WERI-Rb-1 (cell line): Measurements from ENCODE around the gene NLGN4Y.

Source experiments
- DNase-seq: peaks from one replicate; pipeline ENCODE4 v3.0.0-alpha.2; 2020
- H3K27ac ChIP-seq: fragments of 250-450 bp; sonication (Bioruptor Pico); 2 replicates; pipeline ENCODE4 v1.5.1; 2020; ENCODE audit warnings: mild to moderate bottlenecking, moderate library complexity
- H3K27me3 ChIP-seq: fragments of 250-450 bp; sonication (Bioruptor Pico); 2 replicates; pipeline ENCODE4 v1.5.1; 2021; ENCODE audit warnings: mild to moderate bottlenecking, low read depth, moderate library complexity; ENCODE audit not compliant: insufficient read depth, severe bottlenecking
- H3K36me3 ChIP-seq: fragments of 250-450 bp; sonication (Bioruptor Pico); 2 replicates; pipeline ENCODE4 v1.5.1; 2020; ENCODE audit warnings: mild to moderate bottlenecking, moderate library complexity
- H3K4me3 ChIP-seq: 2 replicates; pipeline ENCODE4 v1.5.1; 2011; ENCODE audit warnings: low read depth, mild to moderate bottlenecking, control low read depth, low read length
- H3K9me3 ChIP-seq: fragments of 250-450 bp; sonication (Bioruptor Pico); 2 replicates; pipeline ENCODE4 v1.5.1; 2021; ENCODE audit warnings: mild to moderate bottlenecking, moderate library complexity; ENCODE audit not compliant: severe bottlenecking
- CTCF ChIP-seq: IDR thresholded peaks from 2 replicates; pipeline ENCODE4 v1.5.1; 2011; ENCODE audit warnings: low read depth, mild to moderate bottlenecking, control low read depth, inconsistent platforms, low read length

NLGN4Y gene

DNA sequence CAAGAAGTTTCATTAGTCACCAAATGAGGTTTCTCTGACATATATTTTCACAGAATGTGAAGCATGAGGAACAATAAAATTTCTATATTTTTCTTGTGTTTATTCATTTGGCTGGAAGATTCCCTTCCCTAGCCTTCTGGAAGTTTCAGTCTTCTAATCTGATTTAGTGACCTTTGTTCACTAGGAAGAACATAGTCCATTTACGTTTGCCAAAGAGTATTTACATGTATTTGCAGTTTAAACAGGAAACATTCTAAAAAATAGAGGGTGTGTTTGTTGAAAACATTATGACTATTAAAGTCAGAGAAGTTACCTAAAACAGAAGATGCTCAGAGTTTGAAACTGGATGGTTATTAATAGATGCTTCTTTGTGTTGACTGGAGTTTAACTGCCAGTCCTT is 238.6 kb downstream of the NLGN4Y start:
- no peak for DNase-seq
- H3K4me3 ChIP-seq, result no peak overlapping the region
- no peaks in the 10 kb centered on the region for H3K9me3 ChIP-seq
- no peak for TF ChIP-seq CTCF
- H3K27ac ChIP-seq, result no peak overlapping the region
- no peaks in the 10 kb centered on the region for H3K27me3 ChIP-seq
- H3K36me3 ChIP-seq, result no peaks in the 10 kb centered on the region

- H3K36me3 ChIP-seq, result no peaks in the 10 kb centered on the region
- no peaks in the 10 kb centered on the region for H3K9me3 ChIP-seq
- no peak for TF ChIP-seq CTCF
Observed at GRCh38 chrY:14763600-14763999, 239.3 kb downstream of the NLGN4Y start.

DNA sequence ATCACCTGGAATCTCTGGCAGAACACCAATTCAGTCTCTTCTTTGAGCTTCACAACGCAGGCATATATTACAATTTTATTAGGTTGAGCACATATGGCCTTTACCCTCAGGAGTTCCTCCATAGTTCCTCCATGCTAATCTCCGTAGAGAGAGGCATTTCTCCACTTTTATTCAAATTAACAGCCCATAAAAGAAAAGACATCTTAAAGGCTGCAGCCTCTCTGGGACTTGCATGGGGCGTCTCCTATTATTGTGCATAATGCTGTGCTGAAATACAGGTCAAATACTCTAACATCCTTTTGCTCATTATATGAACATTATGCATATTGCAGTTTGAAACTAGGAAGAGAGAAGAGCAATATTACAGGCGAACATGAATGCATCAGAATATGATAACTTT is 253.9 kb downstream of the NLGN4Y start:
- Histone ChIP-seq H3K27ac (no peak overlapping the region), H3K4me3 (no peak overlapping the region), H3K36me3 (no peaks in the 10 kb centered on the region), H3K27me3 (no peaks in the 10 kb centered on the region), H3K9me3 (no peaks in the 10 kb centered on the region)
- no peak for DNase-seq
- no peak for TF ChIP-seq CTCF

More at GRCh38 chrY:14763600-14763999, 239.3 kb downstream of the NLGN4Y start:
- Histone ChIP-seq H3K27ac (no peak overlapping the region), H3K27me3 (no peaks in the 10 kb centered on the region), H3K4me3 (no peak overlapping the region)
- no peak for DNase-seq

DNA sequence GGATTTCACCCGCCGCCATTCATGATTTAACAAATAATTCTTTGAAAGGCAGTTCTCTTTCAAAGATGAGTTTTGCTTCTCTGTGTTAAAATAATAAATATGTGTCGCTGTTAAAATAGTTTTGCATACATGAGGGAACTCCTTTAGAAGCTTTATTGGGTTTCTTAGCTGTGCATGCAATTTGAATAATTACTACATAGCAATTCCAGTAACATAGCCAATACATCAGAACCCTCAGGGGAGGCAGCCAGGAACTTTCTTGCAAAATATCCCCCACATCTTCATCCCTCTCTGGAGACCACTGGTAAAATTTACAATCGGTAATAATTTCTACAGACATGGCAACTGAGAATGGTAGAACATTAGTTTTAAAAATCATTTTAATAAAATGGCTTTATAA is 268.8 kb downstream of the NLGN4Y start:
- no peaks in the 10 kb centered on the region for H3K27me3 ChIP-seq
- no peaks in the 10 kb centered on the region for H3K36me3 ChIP-seq
- DNase-seq, result no peak
- no peak overlapping the region for H3K27ac ChIP-seq
- TF ChIP-seq CTCF, result no peak
- H3K4me3 ChIP-seq, result no peak overlapping the region
- no peaks in the 10 kb centered on the region for H3K9me3 ChIP-seq

GRCh38 chrY:14793674-14794073 is 269.3 kb downstream of the NLGN4Y start:
- H3K27ac ChIP-seq, result no peak overlapping the region
- no peaks in the 10 kb centered on the region for H3K36me3 ChIP-seq
- DNase-seq, result no peak
- no peaks in the 10 kb centered on the region for H3K9me3 ChIP-seq
- no peaks in the 10 kb centered on the region for H3K27me3 ChIP-seq
- no peak for TF ChIP-seq CTCF
- H3K4me3 ChIP-seq, result no peak overlapping the region

GRCh38 chrY:14798010-14798409 is 273.7 kb downstream of the NLGN4Y start:
- Histone ChIP-seq H3K27ac (no peak overlapping the region), H3K27me3 (no peaks in the 10 kb centered on the region), H3K36me3 (no peaks in the 10 kb centered on the region), H3K9me3 (no peaks in the 10 kb centered on the region), H3K4me3 (no peak overlapping the region)
- TF ChIP-seq CTCF, result no peak
- no peak for DNase-seq
